SK-N-SH (cell line): ENCODE measurements around the gene LUC7L2. TPM values are rescaled to one million over a fixed set of nuclear protein-coding genes. Genes with fewer than 3 reads are reported as not detected.

ENCODE experiments used
- CTCF ChIA-PET: fragments of 300-600, 350-600 bp; formaldehyde crosslinking; extraction: SDS; loops from one replicate; lab custom pipeline; 2021; lab: Yijun Ruan, JAX
- POLR2A ChIA-PET: fragments of 350-600 bp; sonication (Branson Sonifier 250); formaldehyde crosslinking; extraction: SDS; loops from one replicate; lab custom pipeline; 2020; ENCODE audit warnings: antibody characterized with exemption, inconsistent platforms; lab: Yijun Ruan, JAX
- DNase-seq: peaks from one replicate; pipeline ENCODE4 v3.0.0; 2012
- H2AFZ ChIP-seq: fragments of 200-600 bp; sonication (generic); 2 replicates; pipeline ENCODE4 v1.8.1; 2016; ENCODE audit warnings: antibody characterized with exemption, mild to moderate bottlenecking, low read depth
- H3F3A ChIP-seq: fragments of 200-600 bp; sonication (generic); replicated peaks from 2 replicates; pipeline ENCODE3; 2016; ENCODE audit warnings: antibody characterized with exemption, mild to moderate bottlenecking; ENCODE audit not compliant: insufficient read depth
- H3K27ac ChIP-seq, 2 experiments: fragments of 200-500 bp in 1 of 2; fragments of 200-600 bp in 1 of 2; sonication (Bioruptor generic) in 1 of 2; sonication (generic), shearing (Covaris generic) in 1 of 2; 2 replicates each; pipeline versions ENCODE4 v1.5.1 to v1.6.1; 2014 to 2016; ENCODE audit warnings: low read depth in 2 of 2, inconsistent platforms in 1 of 2, low read length in 1 of 2, mild to moderate bottlenecking in 1 of 2, mixed read lengths in 1 of 2
- H3K27me3 ChIP-seq: fragments of 200-600 bp; sonication (generic), shearing (Covaris generic); 2 replicates; pipeline ENCODE4 v1.6.1; 2016; ENCODE audit warnings: mixed run types; ENCODE audit not compliant: insufficient read depth
- H3K36me3 ChIP-seq, 2 experiments: fragments of 200-500 bp in 1 of 2; fragments of 200-600 bp in 1 of 2; sonication (Bioruptor generic) in 1 of 2; sonication (generic) in 1 of 2; replicated peaks in 1 of 2; 2 replicates each; pipeline versions ENCODE3 to v1.5.1; 2014 to 2016; ENCODE audit warnings: low read length in 1 of 2, mild to moderate bottlenecking in 1 of 2; ENCODE audit not compliant: insufficient read depth in 2 of 2, control insufficient read depth in 1 of 2
- H3K4me1 ChIP-seq, 2 experiments: fragments of 200-500 bp in 1 of 2; fragments of 200-600 bp in 1 of 2; sonication (Bioruptor generic) in 1 of 2; sonication (generic), shearing (Covaris generic) in 1 of 2; 2 replicates each; pipeline versions ENCODE4 v1.5.1 to v1.6.1; 2014 to 2016; ENCODE audit warnings: low read depth in 1 of 2, low read length in 1 of 2, mixed run types in 1 of 2; ENCODE audit not compliant: insufficient read depth in 2 of 2, control insufficient read depth in 1 of 2
- H3K4me2 ChIP-seq: fragments of 200-600 bp; sonication (generic), shearing (Covaris generic); 2 replicates; pipeline ENCODE4 v1.6.1; 2017; ENCODE audit warnings: mixed run types
- H3K4me3 ChIP-seq, 2 experiments: fragments of 200-500 bp in 1 of 2; fragments of 200-600 bp in 1 of 2; sonication (Bioruptor generic) in 1 of 2; sonication (generic), shearing (Covaris generic) in 1 of 2; 2 replicates each; pipeline versions ENCODE4 v1.5.1 to v1.8.1; 2014 to 2016; ENCODE audit warnings: low read depth in 2 of 2, inconsistent platforms in 1 of 2, low read length in 1 of 2, mild to moderate bottlenecking in 1 of 2, mixed read lengths in 1 of 2, moderate library complexity in 1 of 2
- H3K79me2 ChIP-seq: fragments of 200-600 bp; sonication (generic); 2 replicates; pipeline ENCODE4 v1.8.1; 2017; ENCODE audit warnings: mild to moderate bottlenecking; ENCODE audit not compliant: insufficient read depth
- H3K9ac ChIP-seq: fragments of 200-600 bp; sonication (generic); 2 replicates; pipeline ENCODE4 v1.6.1; 2017; ENCODE audit warnings: mixed run types
- H3K9me2 ChIP-seq: fragments of 200-600 bp; sonication (generic); 2 replicates; pipeline ENCODE4 v1.6.1; 2017; ENCODE audit warnings: mixed run types
- H3K9me3 ChIP-seq: fragments of 200-600 bp; sonication (generic); 2 replicates; pipeline ENCODE4 v1.6.1; 2017; ENCODE audit warnings: mixed run types, mild to moderate bottlenecking, moderate library complexity
- H4K20me1 ChIP-seq: fragments of 200-600 bp; sonication (generic); 2 replicates; pipeline ENCODE4 v1.6.1; 2017; ENCODE audit warnings: mild to moderate bottlenecking, mixed run types; ENCODE audit not compliant: insufficient read depth
- CTCF ChIP-seq: fragments of 200-600 bp; sonication (generic); IDR thresholded peaks from 2 replicates; pipeline ENCODE4 v1.6.1; 2017; ENCODE audit warnings: antibody characterized with exemption, mild to moderate bottlenecking, moderate library complexity
- EP300 ChIP-seq, 2 experiments: IDR thresholded peaks; 2 replicates each; pipeline versions ENCODE4 v1.4.0 to v1.6.1; 2012; ENCODE audit warnings: borderline replicate concordance in 1 of 2, low read depth in 1 of 2, low read length in 1 of 2
- FOXM1 ChIP-seq: IDR thresholded peaks from 2 replicates; pipeline ENCODE4 v1.4.0; 2012; ENCODE audit warnings: low read depth, mild to moderate bottlenecking
- GABPA ChIP-seq: IDR thresholded peaks from 2 replicates; pipeline ENCODE4 v1.4.0; 2012; ENCODE audit warnings: low read depth, mild to moderate bottlenecking
- IRF3 ChIP-seq: fragments of 150-350 bp; IDR thresholded peaks from 2 replicates; pipeline ENCODE4 v1.6.1; 2016; ENCODE audit warnings: mild to moderate bottlenecking, low read depth, low read length
- NRF1 ChIP-seq: IDR thresholded peaks from 2 replicates; pipeline ENCODE4 v1.6.1; 2012; ENCODE audit warnings: low read depth, mild to moderate bottlenecking, low read length
- REST ChIP-seq: IDR thresholded peaks from 2 replicates; pipeline ENCODE4 v1.6.1; 2012; ENCODE audit warnings: mild to moderate bottlenecking, low read depth, low read length, moderate library complexity
- SIN3A ChIP-seq: IDR thresholded peaks from 2 replicates; pipeline ENCODE4 v1.6.1; 2012; ENCODE audit warnings: low read depth, mild to moderate bottlenecking, low read length, moderate library complexity, borderline replicate concordance
- TCF12 ChIP-seq: IDR thresholded peaks from 2 replicates; pipeline ENCODE4 v1.4.0; 2012
- WGBS: methylation state at CpG from one replicate; pipeline ENCODE4 v1.1.6; 2017; ENCODE audit warnings: low lambda C conversion rate; 5-methylcytosine and 5-hydroxymethylcytosine counted together
- polyA plus RNA-seq, 3 experiments: library from polyadenylated mRNA; depleted of rRNA; stranded (reverse); fragments of >200 nt; gene quantifications; 2 replicates each; pipeline ENCODE4 v1.2.3, GENCODE V29; 2012

LUC7L2 gene
- polyA plus RNA-seq, 1 of the 3 experiments (the other 2 are of a cell fraction) = 45.7 TPM

GRCh38 chr7:139345042-139345441 lies 14.7 kb upstream of the LUC7L2 start:
- peaks cover 38% of the 10 kb centered on the region for H3K79me2 ChIP-seq
- H3K9ac ChIP-seq = no peak overlapping the region
- no peak for DNase-seq
- no peak overlapping the region for H2AFZ ChIP-seq
- no peaks in the 10 kb centered on the region for H3K27me3 ChIP-seq
- no peak overlapping the region for H3K4me3 ChIP-seq
- H3K9me2 ChIP-seq = no peaks in the 10 kb centered on the region
- H3K4me2 ChIP-seq = no peak overlapping the region
- TF ChIP-seq CTCF (no peak), EP300 (IDR thresholded peaks at IDR 0.05; ENCODE audit: borderline replicate concordance in 1 of 2, low read depth in 1 of 2, low read length in 1 of 2) (no peak), IRF3 (no peak), FOXM1 (no peak), GABPA (no peak), TCF12 (no peak), NRF1 (no peak), SIN3A (no peak)
- ChIA-PET CTCF (no interaction called here), POLR2A (no interaction called here)
- H3K4me1 ChIP-seq = peaks cover 0 to 6% of the 10 kb centered on the region in 2 experiments; a peak in 2 of 4 replicates
- H3F3A ChIP-seq = peaks cover 5% of the 10 kb centered on the region
- H3K36me3 ChIP-seq = peaks cover 17 to 34% of the 10 kb centered on the region in 2 experiments
- no peaks in the 10 kb centered on the region for H3K9me3 ChIP-seq
- no peaks in the 10 kb centered on the region for H4K20me1 ChIP-seq
- no peak overlapping the region for H3K27ac ChIP-seq
- whole genome bisulfite sequencing = 95% methylated on average over 1 of the region's 1 CpG

- POLR2A ChIA-PET = no interaction called here
- no peak overlapping the region for H3K4me2 ChIP-seq
- no peak for DNase-seq
- H3K36me3 ChIP-seq = peaks cover 13 to 25% of the 10 kb centered on the region in 2 experiments
- TF ChIP-seq REST = no peak
- no peaks in the 10 kb centered on the region for H3K27me3 ChIP-seq
- H4K20me1 ChIP-seq = no peaks in the 10 kb centered on the region
- WGBS = 76% methylated on average over 2 of the region's 2 CpGs
- H3K4me3 ChIP-seq = no peak overlapping the region
- peaks cover 6% of the 10 kb centered on the region for H3F3A ChIP-seq
- H3K9me3 ChIP-seq = no peaks in the 10 kb centered on the region
- no peaks in the 10 kb centered on the region for H3K4me1 ChIP-seq
- H3K79me2 ChIP-seq = no peaks in the 10 kb centered on the region
- no peak overlapping the region for H3K9ac ChIP-seq
- no peaks in the 10 kb centered on the region for H3K9me2 ChIP-seq
- CTCF ChIA-PET = interaction anchor here (1.3 kb wide), 1 partner anchor 11 kb away, joined by 5 read pairs; no protein-coding TSS in a partner anchor
- no peak overlapping the region for H3K27ac ChIP-seq
- no peak overlapping the region for H2AFZ ChIP-seq
Observed at GRCh38 chr7:139351027-139351426, 8.7 kb upstream of the LUC7L2 start.
